ENCODE data around the gene HIPK1.
A peak's percentile ranks its signal among the peaks of the same experiment; 100 is the strongest.

HIPK1 gene

GRCh38 chr1:113913887-113914664 is 15.0 kb upstream of the HIPK1 start:
- DNase-seq, result no peak

DNA sequence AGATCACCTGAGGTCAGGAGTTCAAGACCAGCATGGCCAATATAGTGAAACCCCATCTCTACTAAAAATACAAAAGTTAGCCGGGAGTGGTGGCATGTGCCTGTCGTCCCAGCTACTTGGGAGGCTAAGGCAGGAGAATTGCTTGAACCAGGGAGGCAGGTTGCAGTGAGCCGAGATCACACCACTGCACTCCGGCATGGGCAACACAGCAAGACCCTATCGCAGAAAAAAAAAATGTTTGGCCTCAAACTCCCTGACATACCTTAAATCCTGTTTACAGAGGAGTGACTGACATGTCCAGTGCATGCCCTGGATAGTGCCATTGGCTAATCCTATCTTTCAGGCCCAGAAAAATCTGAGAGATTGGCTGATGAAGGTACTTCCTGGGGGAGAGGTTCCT is 12.2 kb upstream of the HIPK1 start:
- no peak for DNase-seq

DNA sequence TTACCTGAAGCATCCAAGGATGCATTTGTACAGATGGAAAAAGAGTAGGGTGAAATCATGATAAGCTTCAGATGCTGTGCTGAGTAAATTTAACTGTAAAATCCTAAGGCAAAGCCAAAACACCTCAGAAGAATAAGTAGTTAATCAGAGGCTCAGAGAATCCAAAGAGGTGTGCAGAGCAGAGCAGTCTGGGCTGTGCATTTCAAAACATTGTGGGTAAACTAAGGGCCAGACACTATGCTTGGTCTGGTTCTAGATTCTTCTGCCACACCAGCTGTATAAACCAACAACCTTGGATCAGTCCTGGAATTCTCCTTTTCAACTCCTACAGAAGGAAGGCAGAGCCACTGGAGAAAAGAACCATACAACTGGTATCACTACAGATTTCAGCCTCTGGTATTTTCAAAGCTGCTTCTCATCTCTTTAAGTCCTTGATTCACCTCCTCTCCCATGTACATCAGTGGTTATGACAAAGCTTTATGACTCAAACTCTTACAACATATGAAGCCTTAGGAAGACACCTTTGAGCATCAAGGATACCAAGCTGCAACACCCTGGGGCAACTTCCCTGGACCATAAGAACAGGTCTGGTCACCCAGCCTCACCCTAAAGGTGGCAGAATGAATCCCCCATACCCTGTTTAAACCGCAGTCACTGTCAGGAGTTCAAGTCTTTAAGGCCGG is 11.6 kb upstream of the HIPK1 start:
- no peak for DNase-seq

GRCh38 chr1:113918243-113918642 is 10.9 kb upstream of the HIPK1 start:
- no peak for DNase-seq

GRCh38 chr1:113922957-113923356 is 6.2 kb upstream of the HIPK1 start:
- DNase-seq, result no peak

DNA sequence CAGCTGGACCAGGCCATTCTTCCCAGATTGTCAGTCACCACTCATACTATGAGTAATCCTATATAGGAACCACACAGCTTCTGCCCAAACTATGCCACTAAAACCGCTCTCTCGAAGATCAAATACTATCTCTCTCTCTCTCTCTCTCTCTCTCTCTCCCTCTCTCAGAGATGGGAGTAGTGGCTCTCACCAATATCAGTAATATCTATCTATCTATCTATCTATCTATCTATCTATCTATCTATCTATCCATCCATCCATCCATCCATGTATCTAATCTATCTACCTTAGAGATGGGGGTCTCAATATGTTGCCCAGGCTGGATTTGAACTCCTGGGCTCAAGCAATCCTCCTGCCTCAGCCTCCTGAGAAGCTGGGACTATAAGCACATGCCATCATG is 4.7 kb upstream of the HIPK1 start:
- DNase-seq, result no peak

GRCh38 chr1:113928187-113928930 is 765 bp upstream of the HIPK1 start:
- no peak for DNase-seq

DNA sequence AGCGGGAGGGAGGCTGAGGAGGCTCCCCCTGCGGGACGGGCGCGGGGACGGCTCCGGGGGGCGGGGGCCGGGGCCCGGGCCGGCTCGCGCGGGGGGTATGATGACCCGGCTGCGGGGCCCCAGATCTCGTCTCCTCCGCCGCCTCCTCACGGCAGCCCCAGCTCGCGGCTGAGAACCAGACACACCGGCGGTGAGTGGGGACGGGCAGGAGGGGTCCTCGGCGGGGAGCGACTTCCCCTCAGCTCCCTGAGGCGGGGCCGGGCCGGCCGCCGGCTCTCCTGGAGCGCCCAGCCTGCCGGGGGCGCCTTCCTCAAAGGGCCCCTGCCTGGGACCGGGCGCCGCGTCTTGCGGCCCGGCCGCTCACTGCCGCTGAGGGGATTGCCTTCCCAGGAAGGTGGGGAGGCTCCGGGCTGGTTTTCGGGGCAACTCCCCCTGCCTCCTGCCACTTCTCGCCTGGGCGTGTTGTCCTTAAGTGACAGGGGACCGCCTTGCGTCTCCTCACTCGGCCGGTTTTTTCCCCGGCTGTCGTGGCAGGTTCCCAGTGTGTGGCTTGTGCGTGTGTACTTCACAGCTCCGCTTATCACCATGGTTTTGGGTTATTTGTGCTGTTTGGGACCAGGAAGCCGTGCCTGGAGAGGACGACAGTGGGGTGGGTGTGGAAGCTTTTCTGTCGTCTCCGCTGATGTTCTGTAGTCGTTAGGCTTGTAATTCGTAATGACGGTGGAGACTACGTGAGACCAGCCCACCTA is 800 bp downstream of the HIPK1 start:
- peak; percentile 62 for DNase-seq

- peak; percentile 75 for DNase-seq
These were observed 1.5 kb downstream of the HIPK1 start for GRCh38 chr1:113930499-113931161.

DNA sequence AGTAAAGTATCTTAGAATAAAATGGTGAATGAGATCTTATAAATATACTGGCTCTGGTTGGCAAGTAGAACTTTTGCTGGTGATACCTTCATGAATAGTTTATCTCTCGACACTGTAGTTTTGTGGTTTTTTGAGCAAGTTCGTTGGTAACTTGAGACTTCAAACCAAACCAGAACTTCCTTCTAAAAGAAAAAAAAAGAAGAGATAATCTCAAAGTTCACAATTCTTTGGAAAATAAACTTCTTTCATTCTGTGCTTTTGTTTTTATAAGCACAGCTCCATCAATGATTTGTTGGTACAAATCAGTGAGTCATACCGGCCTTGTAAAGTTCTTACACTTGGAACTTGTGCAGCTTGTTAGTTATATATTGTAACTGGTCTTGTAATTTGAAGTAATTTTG is 2.3 kb downstream of the HIPK1 start:
- peak; percentile 55 for DNase-seq

GRCh38 chr1:113934006-113934405 is 4.9 kb downstream of the HIPK1 start:
- no peak for DNase-seq

GRCh38 chr1:113934511-113935055 is 5.5 kb downstream of the HIPK1 start:
- DNase-seq, result no peak

DNA sequence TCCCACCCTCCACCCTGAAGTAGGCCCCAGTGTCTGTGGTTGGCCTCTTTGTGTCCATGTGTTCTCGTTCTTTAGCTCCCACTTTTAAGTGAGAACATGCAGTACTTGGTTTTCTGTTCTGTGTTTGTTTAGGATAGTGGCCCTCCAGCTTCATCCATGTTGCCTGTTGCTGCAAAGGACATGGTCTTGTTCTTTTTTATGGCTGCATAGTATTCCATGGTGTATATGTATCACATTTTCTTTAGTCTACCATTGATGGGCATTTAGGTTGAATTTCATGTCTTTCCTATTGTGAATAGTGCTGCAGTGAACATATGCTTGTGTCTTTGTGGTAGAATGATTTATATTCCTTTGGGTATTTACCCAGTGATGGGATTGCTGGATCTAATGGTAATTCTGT is 6.1 kb downstream of the HIPK1 start:
- no peak for DNase-seq

GRCh38 chr1:113935970-113936369 is 6.8 kb downstream of the HIPK1 start:
- DNase-seq, result no peak

DNA sequence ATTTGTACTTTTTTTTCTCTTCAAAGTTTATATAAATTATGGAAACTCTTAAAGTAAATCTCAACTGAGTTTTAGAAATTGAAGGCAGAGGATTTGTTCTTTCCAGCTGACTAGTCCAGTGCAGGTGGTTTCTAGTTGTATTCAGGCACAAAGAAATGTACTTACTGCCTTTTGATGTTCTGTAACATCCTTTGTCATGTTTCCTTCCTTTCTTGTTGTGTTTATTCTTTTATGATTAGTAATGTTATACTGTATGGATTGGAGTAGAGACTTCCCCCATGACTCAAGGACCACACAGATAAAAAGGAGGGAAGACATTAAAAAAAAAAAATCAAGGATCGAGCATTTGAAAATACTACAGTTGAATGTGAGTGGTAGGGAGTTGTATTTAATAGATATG is 8.0 kb downstream of the HIPK1 start:
- DNase-seq, result no peak

- DNase-seq, result no peak
These were observed 9.1 kb downstream of the HIPK1 start for GRCh38 chr1:113938192-113938591.

DNA sequence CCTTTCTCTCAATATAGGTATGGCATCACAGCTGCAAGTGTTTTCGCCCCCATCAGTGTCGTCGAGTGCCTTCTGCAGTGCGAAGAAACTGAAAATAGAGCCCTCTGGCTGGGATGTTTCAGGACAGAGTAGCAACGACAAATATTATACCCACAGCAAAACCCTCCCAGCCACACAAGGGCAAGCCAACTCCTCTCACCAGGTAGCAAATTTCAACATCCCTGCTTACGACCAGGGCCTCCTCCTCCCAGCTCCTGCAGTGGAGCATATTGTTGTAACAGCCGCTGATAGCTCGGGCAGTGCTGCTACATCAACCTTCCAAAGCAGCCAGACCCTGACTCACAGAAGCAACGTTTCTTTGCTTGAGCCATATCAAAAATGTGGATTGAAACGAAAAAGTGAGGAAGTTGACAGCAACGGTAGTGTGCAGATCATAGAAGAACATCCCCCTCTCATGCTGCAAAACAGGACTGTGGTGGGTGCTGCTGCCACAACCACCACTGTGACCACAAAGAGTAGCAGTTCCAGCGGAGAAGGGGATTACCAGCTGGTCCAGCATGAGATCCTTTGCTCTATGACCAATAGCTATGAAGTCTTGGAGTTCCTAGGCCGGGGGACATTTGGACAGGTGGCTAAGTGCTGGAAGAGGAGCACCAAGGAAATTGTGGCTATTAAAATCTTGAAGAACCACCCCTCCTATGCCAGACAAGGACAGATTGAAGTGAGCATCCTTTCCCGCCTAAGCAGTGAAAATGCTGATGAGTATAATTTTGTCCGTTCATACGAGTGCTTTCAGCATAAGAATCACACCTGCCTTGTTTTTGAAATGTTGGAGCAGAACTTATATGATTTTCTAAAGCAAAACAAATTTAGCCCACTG is 11.5 kb downstream of the HIPK1 start:
- peak; percentile 69 for DNase-seq

DNA sequence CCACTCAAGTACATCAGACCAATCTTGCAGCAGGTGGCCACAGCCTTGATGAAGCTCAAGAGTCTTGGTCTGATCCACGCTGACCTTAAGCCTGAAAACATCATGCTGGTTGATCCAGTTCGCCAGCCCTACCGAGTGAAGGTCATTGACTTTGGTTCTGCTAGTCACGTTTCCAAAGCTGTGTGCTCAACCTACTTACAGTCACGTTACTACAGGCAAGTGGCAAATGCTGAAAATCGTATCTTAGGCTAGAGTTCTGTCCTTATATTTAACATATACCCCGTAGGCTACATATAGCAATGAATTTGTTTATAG is 12.1 kb downstream of the HIPK1 start:
- DNase-seq, result no peak

- no peak for DNase-seq
These were observed 13.4 kb downstream of the HIPK1 start for GRCh38 chr1:113942527-113942926.

DNA sequence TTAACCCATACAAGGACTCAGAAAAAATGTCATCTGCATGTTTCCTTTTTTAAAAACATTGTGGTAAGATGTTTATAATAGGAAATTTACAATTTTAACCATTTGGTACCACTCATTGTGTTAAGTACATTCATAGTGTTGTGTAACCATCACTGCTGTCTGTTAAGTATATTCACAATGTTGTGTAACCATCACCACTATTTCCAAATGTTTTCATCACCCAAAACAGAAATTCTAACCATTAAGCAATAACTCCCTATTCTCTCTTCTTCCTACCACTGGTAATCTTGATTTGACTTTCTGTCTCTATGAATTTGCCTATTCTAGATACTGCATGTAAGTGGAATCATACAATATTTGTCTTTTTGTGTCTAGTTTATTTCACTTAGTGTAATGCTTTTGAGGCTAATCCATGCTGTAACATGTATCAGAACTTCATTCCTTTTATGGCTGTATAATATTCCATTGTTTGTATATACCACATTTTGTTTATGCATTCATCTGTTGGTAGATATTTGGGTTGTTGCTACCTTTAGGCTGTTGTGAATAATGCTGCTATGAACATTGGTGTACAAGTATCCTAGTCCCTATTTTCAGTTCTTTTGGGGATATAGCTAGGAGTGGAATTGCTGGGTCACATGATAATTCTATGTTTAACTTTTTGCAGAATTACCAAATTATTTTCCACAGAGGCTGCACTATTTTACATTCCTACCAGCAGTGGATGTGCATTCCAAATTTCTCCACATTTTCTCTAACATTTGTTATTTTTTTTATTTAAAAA is 14.1 kb downstream of the HIPK1 start:
- DNase-seq, result no peak

GRCh38 chr1:113945329-113945728 is 16.2 kb downstream of the HIPK1 start:
- DNase-seq, result no peak
